Activated CD4-positive, alpha-beta T cell treated with anti-CD3 and anti-CD28 coated beads for 36 hours (primary cell): ENCODE measurements around the gene ERV3-1. TPM values are rescaled to one million over a fixed set of nuclear protein-coding genes. Genes with fewer than 3 reads are reported as not detected.
"Not testable (repeated sequence)": the region's sequence is repeated elsewhere in the genome, so short reads cannot be mapped to it uniquely, and the experiment has no call there.

Experiments
- ATAC-seq: fragments of 200-7000 bp; cut with Tn5 transposase; one replicate; pipeline ENCODE4 v1.10.0; 2021; ENCODE audit warnings: mild to moderate bottlenecking, moderate library complexity
- CTCF ChIA-PET: fragments of 350-600 bp; sonication (Branson Sonifier 250); formaldehyde crosslinking; loops from one replicate; lab custom pipeline; 2021; ENCODE audit warnings: antibody characterized with exemption; lab: Charles Lee
- POLR2A ChIA-PET: fragments of 350-600 bp; sonication (Branson Sonifier 250); formaldehyde crosslinking; loops from one replicate; lab custom pipeline; 2021; ENCODE audit warnings: antibody characterized with exemption, inconsistent platforms; lab: Charles Lee
- DNase-seq: peaks from one replicate; pipeline ENCODE4 v3.0.0-alpha.2; 2020
- H3K27ac Mint-ChIP-seq: one replicate; pipeline ENCODE4 v1.8.0; 2021; ENCODE audit warnings: mixed read lengths
- H3K27me3 Mint-ChIP-seq: one replicate; pipeline ENCODE4 v1.8.0; 2021; ENCODE audit warnings: mixed read lengths
- H3K36me3 Mint-ChIP-seq: one replicate; pipeline ENCODE4 v1.8.0; 2021; ENCODE audit warnings: low read depth, mixed read lengths
- H3K4me1 Mint-ChIP-seq: one replicate; pipeline ENCODE4 v1.8.0; 2021; ENCODE audit warnings: mixed read lengths
- H3K4me3 Mint-ChIP-seq: one replicate; pipeline ENCODE4 v1.8.0; 2021; ENCODE audit warnings: mild to moderate bottlenecking, moderate library complexity, mixed read lengths
- H3K9me3 Mint-ChIP-seq: one replicate; pipeline ENCODE4 v1.8.0; 2021; ENCODE audit warnings: low read depth, mixed read lengths
- intact Hi-C, 2 experiments: fragments of 100-400 bp; cut with DNase I in 1 of 2; cut with micrococcal nuclease in 1 of 2; formaldehyde crosslinking; loops; one replicate each; pipeline versions ENCODE4 v1.14.2 to v1.15.1; 2022 to 2024; cut with DNase I, micrococcal nuclease
- total RNA-seq, 2 experiments: library from RNA; stranded (reverse); gene quantifications; one replicate each; pipeline ENCODE4 v1.2.3, GENCODE V29; 2021

ERV3-1 gene
- total RNA-seq: 1 to 10 TPM; 6.3 to 8.9 TPM

- Mint-ChIP-seq H3K36me3 (peaks cover 36% of the 10 kb centered on the region), H3K27ac (peak within 1 kb of the TSS; percentile 92), H3K9me3 (peaks cover 12% of the 10 kb centered on the region), H3K4me1 (peaks cover 27% of the 10 kb centered on the region), H3K27me3 (no peaks in the 10 kb centered on the region), H3K4me3 (peak within 1 kb of the TSS; percentile 94)
- DNase-seq (peak; percentile 95), ATAC-seq (peak; percentile 100)
- intact Hi-C loops: loop anchor here (1.0 to 10.0 kb wide), 6 partner anchors 32 to 442 kb away; partner anchors contain the start of genes ZNF107 (in 1 of the 2), ZNF273 (in 1 of the 2), ZNF680 (in 1 of the 2) and ZNF92 (in 1 of the 2)
- ChIA-PET CTCF (interaction anchor here (0.6 to 1.6 kb wide), 4 partner anchors 31 to 367 kb away, joined by 3 to 7 read pairs (median 3); partner anchors contain the start of gene ZNF92), POLR2A (interaction anchor here (0.5 to 1.7 kb wide), 5 partner anchors 28 to 444 kb away, joined by 3 to 13 read pairs (median 4); partner anchors contain the start of genes ZNF107, ZNF273 and ZNF680)
These were observed at the start of gene ERV3-1 for GRCh38 chr7:65006094-65006992. TSS of gene ERV3-1 (minus strand) at chr7:65006687. CDS start at chr7:64993026, 13,661 bp downstream.

GRCh38 chr7:65055786-65056185, 49.3 kb upstream of the ERV3-1 start:
- intact Hi-C loops, H3K9me3 Mint-ChIP-seq, DNase-seq, H3K4me1 Mint-ChIP-seq, CTCF ChIA-PET, POLR2A ChIA-PET, H3K4me3 Mint-ChIP-seq, H3K27me3 Mint-ChIP-seq, H3K27ac Mint-ChIP-seq: not testable (repeated sequence)
- H3K36me3 Mint-ChIP-seq: peaks cover 31% of the 10 kb centered on the region
- peak; percentile 36 for ATAC-seq

- H3K9me3 Mint-ChIP-seq, intact Hi-C loops, H3K4me1 Mint-ChIP-seq, POLR2A ChIA-PET, H3K27me3 Mint-ChIP-seq, DNase-seq, H3K4me3 Mint-ChIP-seq, CTCF ChIA-PET, ATAC-seq, H3K27ac Mint-ChIP-seq: not testable (repeated sequence)
- peaks cover 38% of the 10 kb centered on the region for H3K36me3 Mint-ChIP-seq
These were observed 48.0 kb upstream of the ERV3-1 start for GRCh38 chr7:65054466-65054994.

- POLR2A ChIA-PET, CTCF ChIA-PET, intact Hi-C loops, H3K4me3 Mint-ChIP-seq, H3K27ac Mint-ChIP-seq, H3K27me3 Mint-ChIP-seq, ATAC-seq, H3K4me1 Mint-ChIP-seq, H3K9me3 Mint-ChIP-seq, DNase-seq: not testable (repeated sequence)
- H3K36me3 Mint-ChIP-seq: peaks cover 26% of the 10 kb centered on the region
These were observed 45.2 kb upstream of the ERV3-1 start for GRCh38 chr7:65051654-65052053.

- H3K9me3 Mint-ChIP-seq, H3K4me1 Mint-ChIP-seq, H3K27ac Mint-ChIP-seq, H3K4me3 Mint-ChIP-seq, CTCF ChIA-PET, H3K27me3 Mint-ChIP-seq, DNase-seq, intact Hi-C loops, POLR2A ChIA-PET, ATAC-seq: not testable (repeated sequence)
- H3K36me3 Mint-ChIP-seq: peaks cover 22% of the 10 kb centered on the region
These were observed 44.7 kb upstream of the ERV3-1 start for GRCh38 chr7:65051139-65051538.

- H3K4me1 Mint-ChIP-seq, H3K27ac Mint-ChIP-seq, DNase-seq, ATAC-seq, H3K27me3 Mint-ChIP-seq, POLR2A ChIA-PET, H3K4me3 Mint-ChIP-seq, H3K9me3 Mint-ChIP-seq, intact Hi-C loops, CTCF ChIA-PET: not testable (repeated sequence)
- H3K36me3 Mint-ChIP-seq: peaks cover 17% of the 10 kb centered on the region
These were observed 39.8 kb upstream of the ERV3-1 start for GRCh38 chr7:65046329-65046728.

GRCh38 chr7:65045589-65045988, 39.1 kb upstream of the ERV3-1 start:
- ATAC-seq, H3K27ac Mint-ChIP-seq, H3K27me3 Mint-ChIP-seq, POLR2A ChIA-PET, H3K4me1 Mint-ChIP-seq, intact Hi-C loops, CTCF ChIA-PET, H3K9me3 Mint-ChIP-seq, H3K4me3 Mint-ChIP-seq, DNase-seq: not testable (repeated sequence)
- peaks cover 11% of the 10 kb centered on the region for H3K36me3 Mint-ChIP-seq

- CTCF ChIA-PET, POLR2A ChIA-PET, H3K36me3 Mint-ChIP-seq, H3K9me3 Mint-ChIP-seq, H3K27me3 Mint-ChIP-seq: not testable (repeated sequence)
- H3K4me3 Mint-ChIP-seq: peak overlapping the region; percentile 82
- DNase-seq (peak; percentile 43), ATAC-seq (peak; percentile 8)
- intact Hi-C loops: loop anchor here (1.0 to 10.0 kb wide), 13 partner anchors 32 to 1884 kb away; partner anchors contain the start of genes ERV3-1 (in 2 of the 2), ZNF92 (in 2 of the 2), TMEM248 (in 1 of the 2) and VKORC1L1 (in 1 of the 2)
- peak overlapping the region; percentile 81 for H3K27ac Mint-ChIP-seq
- H3K4me1 Mint-ChIP-seq: peaks cover 13% of the 10 kb centered on the region
These were observed 32.3 kb upstream of the ERV3-1 start for GRCh38 chr7:65038767-65039166.

GRCh38 chr7:65037740-65038688, 31.5 kb upstream of the ERV3-1 start:
- ChIA-PET POLR2A (interaction anchor here (1.4 kb wide), 1 partner anchor 31 kb away, joined by 13 read pairs; the partner anchor contains the start of gene ERV3-1), CTCF (interaction anchor here (1.7 kb wide), 1 partner anchor 31 kb away, joined by 7 read pairs; the partner anchor contains the start of gene ERV3-1)
- Mint-ChIP-seq H3K27me3 (no peaks in the 10 kb centered on the region), H3K9me3 (no peaks in the 10 kb centered on the region), H3K4me1 (peaks cover 13% of the 10 kb centered on the region), H3K27ac (no peak overlapping the region), H3K36me3 (no peaks in the 10 kb centered on the region), H3K4me3 (peak overlapping the region; percentile 82)
- DNase-seq (peak; percentile 97), ATAC-seq (peak; percentile 93)
- intact Hi-C loops: loop anchor here (1.0 to 10.0 kb wide), 13 partner anchors 32 to 1884 kb away; partner anchors contain the start of genes ERV3-1 (in 2 of the 2), ZNF92 (in 2 of the 2), TMEM248 (in 1 of the 2) and VKORC1L1 (in 1 of the 2)

GRCh38 chr7:65036526-65036925, 30.0 kb upstream of the ERV3-1 start:
- CTCF ChIA-PET, H3K4me3 Mint-ChIP-seq, H3K9me3 Mint-ChIP-seq, H3K36me3 Mint-ChIP-seq, ATAC-seq, DNase-seq, H3K27ac Mint-ChIP-seq, H3K27me3 Mint-ChIP-seq: not testable (repeated sequence)
- POLR2A ChIA-PET: interaction anchor here (1.4 kb wide), 1 partner anchor 30 kb away, joined by 13 read pairs; the partner anchor contains the start of gene ERV3-1
- intact Hi-C loops: loop anchor here (5.0 to 10.0 kb wide), 5 partner anchors 48 to 1886 kb away; partner anchors contain the start of genes TMEM248 (in 1 of the 2) and ZNF92 (in 1 of the 2)
- peaks cover 13% of the 10 kb centered on the region for H3K4me1 Mint-ChIP-seq
